ENCODE results near the gene SLC9A8.

The SLC9A8 gene

GRCh38 chr20:49787371-49788357 is 25.0 kb upstream of the SLC9A8 start:
- Histone ChIP-seq H3K36me3 (ENCODE audit: insufficient read depth, low read length) (no peaks in the 10 kb centered on the region), H3K4me3 (ENCODE audit: low read length) (no peak overlapping the region), H3K4me1 (ENCODE audit: insufficient read depth, low read length) (no peaks in the 10 kb centered on the region), H3K9me3 (ENCODE audit: insufficient read depth, low read depth, low read length) (no peaks in the 10 kb centered on the region), H3K9ac (ENCODE audit: low read depth, low read length) (no peak overlapping the region), H3K27me3 (ENCODE audit: insufficient read depth, low read length) (no peaks in the 10 kb centered on the region), H3K27ac (ENCODE audit: low read depth, low read length) (no peak overlapping the region)
- WGBS: 94% methylated on average over 9 of the region's 9 CpGs

- Histone ChIP-seq H3K9ac (ENCODE audit: low read depth, low read length) (no peak overlapping the region), H3K27ac (ENCODE audit: low read depth, low read length) (no peak overlapping the region), H3K4me1 (ENCODE audit: insufficient read depth, low read length) (no peaks in the 10 kb centered on the region), H3K27me3 (ENCODE audit: insufficient read depth, low read length) (no peaks in the 10 kb centered on the region), H3K36me3 (ENCODE audit: insufficient read depth, low read length) (no peaks in the 10 kb centered on the region), H3K4me3 (ENCODE audit: low read length) (no peak overlapping the region), H3K9me3 (ENCODE audit: insufficient read depth, low read depth, low read length) (no peaks in the 10 kb centered on the region)
- WGBS: 75% methylated on average over 9 of the region's 9 CpGs
Observed at GRCh38 chr20:49790077-49790798, 22.4 kb upstream of the SLC9A8 start.

DNA sequence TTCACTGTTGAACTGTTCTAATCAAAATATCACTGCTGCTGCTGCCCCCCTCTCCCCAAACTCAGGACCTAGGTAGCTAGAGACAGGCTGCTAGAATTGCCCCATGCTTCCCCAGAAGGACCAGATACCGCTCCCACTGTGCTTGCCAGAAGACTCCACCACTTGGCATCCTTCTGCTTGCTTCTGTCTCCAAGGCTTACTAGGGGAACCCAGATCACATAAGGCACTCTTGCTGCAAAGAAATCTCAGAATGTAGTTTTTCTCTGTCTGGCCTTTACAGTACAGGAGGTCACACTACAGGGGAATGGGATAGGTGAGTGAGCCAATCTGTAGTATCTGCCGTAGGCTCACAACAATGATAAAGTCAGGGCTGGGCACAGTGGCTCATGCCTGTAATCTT is 21.5 kb upstream of the SLC9A8 start:
- no peaks in the 10 kb centered on the region for H3K36me3 ChIP-seq (ENCODE audit: insufficient read depth, low read length)
- H3K4me1 ChIP-seq (ENCODE audit: insufficient read depth, low read length): no peaks in the 10 kb centered on the region
- no peak overlapping the region for H3K4me3 ChIP-seq (ENCODE audit: low read length)
- H3K27ac ChIP-seq (ENCODE audit: low read depth, low read length): no peak overlapping the region
- no peak overlapping the region for H3K9ac ChIP-seq (ENCODE audit: low read depth, low read length)
- WGBS: 90% methylated on average over 1 of the region's 2 CpGs
- no peaks in the 10 kb centered on the region for H3K9me3 ChIP-seq (ENCODE audit: insufficient read depth, low read depth, low read length)
- no peaks in the 10 kb centered on the region for H3K27me3 ChIP-seq (ENCODE audit: insufficient read depth, low read length)

DNA sequence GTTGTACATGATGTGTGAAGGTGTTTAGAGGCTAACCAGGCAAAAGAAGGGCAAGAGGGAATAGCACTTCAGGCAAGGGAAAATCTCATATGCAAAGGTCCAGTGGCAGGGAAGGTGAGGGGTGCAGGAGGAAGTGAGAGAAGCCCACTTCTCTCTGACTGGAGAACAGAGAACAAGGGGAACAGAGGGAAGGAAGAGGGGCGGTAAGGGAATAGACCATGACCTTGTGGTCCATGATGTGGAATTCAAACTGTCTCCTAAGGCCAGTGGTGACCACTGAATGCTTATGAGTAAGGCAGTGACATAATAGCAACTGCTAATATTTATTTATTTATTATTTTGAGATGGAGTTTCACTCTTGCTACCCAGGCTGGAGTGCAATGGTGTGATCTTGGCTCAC is 20.6 kb upstream of the SLC9A8 start:
- no peak overlapping the region for H3K4me3 ChIP-seq (ENCODE audit: low read length)
- no peak overlapping the region for H3K9ac ChIP-seq (ENCODE audit: low read depth, low read length)
- H3K4me1 ChIP-seq (ENCODE audit: insufficient read depth, low read length): no peaks in the 10 kb centered on the region
- H3K27ac ChIP-seq (ENCODE audit: low read depth, low read length): no peak overlapping the region
- 94% methylated on average over 1 of the region's 1 CpG for WGBS
- H3K27me3 ChIP-seq (ENCODE audit: insufficient read depth, low read length): no peaks in the 10 kb centered on the region
- H3K9me3 ChIP-seq (ENCODE audit: insufficient read depth, low read depth, low read length): no peaks in the 10 kb centered on the region
- H3K36me3 ChIP-seq (ENCODE audit: insufficient read depth, low read length): no peaks in the 10 kb centered on the region

DNA sequence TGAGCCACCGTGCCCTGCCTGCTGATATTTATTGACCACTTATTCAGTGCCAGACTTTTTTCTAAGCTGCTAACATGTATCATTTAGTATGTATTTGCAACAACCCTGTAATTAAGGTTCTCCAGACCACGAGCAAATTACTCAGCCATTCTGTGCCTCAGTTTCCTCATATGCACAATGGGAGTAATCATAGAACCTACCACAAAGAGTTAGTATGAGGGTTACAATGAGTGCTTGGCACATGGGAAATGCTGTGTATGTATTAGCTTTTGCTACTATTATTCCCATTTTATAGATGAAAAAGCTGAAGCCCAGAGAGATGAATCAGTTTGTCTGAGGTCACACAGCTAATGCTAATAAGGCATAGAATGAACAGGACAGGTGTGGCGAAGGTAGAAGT is 20.0 kb upstream of the SLC9A8 start:
- no peak overlapping the region for H3K27ac ChIP-seq (ENCODE audit: low read depth, low read length)
- WGBS: 84% methylated on average over 3 of the region's 3 CpGs
- no peak overlapping the region for H3K4me3 ChIP-seq (ENCODE audit: low read length)
- H3K27me3 ChIP-seq (ENCODE audit: insufficient read depth, low read length): no peaks in the 10 kb centered on the region
- H3K36me3 ChIP-seq (ENCODE audit: insufficient read depth, low read length): no peaks in the 10 kb centered on the region
- no peaks in the 10 kb centered on the region for H3K9me3 ChIP-seq (ENCODE audit: insufficient read depth, low read depth, low read length)
- no peak overlapping the region for H3K9ac ChIP-seq (ENCODE audit: low read depth, low read length)
- no peaks in the 10 kb centered on the region for H3K4me1 ChIP-seq (ENCODE audit: insufficient read depth, low read length)

GRCh38 chr20:49794336-49795134 is 18.1 kb upstream of the SLC9A8 start:
- H3K36me3 ChIP-seq (ENCODE audit: insufficient read depth, low read length): no peaks in the 10 kb centered on the region
- H3K27me3 ChIP-seq (ENCODE audit: insufficient read depth, low read length): no peaks in the 10 kb centered on the region
- no peak overlapping the region for H3K9ac ChIP-seq (ENCODE audit: low read depth, low read length)
- WGBS: 92% methylated on average over 10 of the region's 10 CpGs
- no peak overlapping the region for H3K27ac ChIP-seq (ENCODE audit: low read depth, low read length)
- H3K9me3 ChIP-seq (ENCODE audit: insufficient read depth, low read depth, low read length): no peaks in the 10 kb centered on the region
- no peaks in the 10 kb centered on the region for H3K4me1 ChIP-seq (ENCODE audit: insufficient read depth, low read length)
- H3K4me3 ChIP-seq (ENCODE audit: low read length): no peak overlapping the region

- 93% methylated on average over 2 of the region's 2 CpGs for WGBS
- Histone ChIP-seq H3K4me1 (ENCODE audit: insufficient read depth, low read length) (no peaks in the 10 kb centered on the region), H3K4me3 (ENCODE audit: low read length) (no peak overlapping the region), H3K27me3 (ENCODE audit: insufficient read depth, low read length) (no peaks in the 10 kb centered on the region), H3K36me3 (ENCODE audit: insufficient read depth, low read length) (no peaks in the 10 kb centered on the region), H3K9ac (ENCODE audit: low read depth, low read length) (no peak overlapping the region), H3K9me3 (ENCODE audit: insufficient read depth, low read depth, low read length) (no peaks in the 10 kb centered on the region), H3K27ac (ENCODE audit: low read depth, low read length) (no peak overlapping the region)
Observed at GRCh38 chr20:49795135-49795424, 17.5 kb upstream of the SLC9A8 start.

DNA sequence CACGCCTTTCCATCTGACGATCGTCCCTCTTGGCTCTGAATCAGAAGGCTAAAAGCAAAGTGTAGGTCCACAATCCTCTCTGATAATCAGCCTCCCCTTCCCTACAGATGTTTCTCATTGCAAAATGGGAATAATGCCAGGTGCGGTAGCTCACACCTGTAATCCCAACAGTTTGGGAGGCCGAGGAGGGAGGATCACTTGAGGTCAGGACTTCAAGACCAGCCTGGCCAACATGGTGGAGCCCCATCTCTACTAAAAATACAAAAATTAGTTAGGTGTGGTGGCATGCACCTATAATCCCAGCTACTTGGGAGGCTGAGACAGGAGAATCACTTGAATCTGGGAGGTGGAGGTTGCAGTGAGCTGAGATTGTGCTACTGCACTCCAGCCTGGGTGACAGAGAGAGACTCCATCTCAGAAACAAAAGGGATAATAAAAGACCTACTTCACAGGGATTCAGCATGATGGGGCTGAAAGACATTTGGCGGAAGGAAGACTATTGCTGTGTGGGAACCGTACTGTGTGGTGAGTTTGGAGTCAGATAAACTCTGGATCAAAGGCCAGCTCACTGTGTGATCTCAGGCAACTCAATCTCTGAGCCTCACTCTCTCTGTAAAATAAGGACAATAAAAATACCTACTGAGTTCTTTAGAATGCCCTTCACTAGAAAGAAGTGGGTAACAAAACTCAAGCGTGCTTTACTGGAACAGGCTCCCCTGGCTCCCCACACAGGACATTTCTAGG is 15.9 kb upstream of the SLC9A8 start:
- no peaks in the 10 kb centered on the region for H3K36me3 ChIP-seq (ENCODE audit: insufficient read depth, low read length)
- H3K9me3 ChIP-seq (ENCODE audit: insufficient read depth, low read depth, low read length): no peaks in the 10 kb centered on the region
- H3K27me3 ChIP-seq (ENCODE audit: insufficient read depth, low read length): no peaks in the 10 kb centered on the region
- no peak overlapping the region for H3K4me3 ChIP-seq (ENCODE audit: low read length)
- no peak overlapping the region for H3K27ac ChIP-seq (ENCODE audit: low read depth, low read length)
- no peak overlapping the region for H3K9ac ChIP-seq (ENCODE audit: low read depth, low read length)
- WGBS: 90% methylated on average over 8 of the region's 8 CpGs
- no peaks in the 10 kb centered on the region for H3K4me1 ChIP-seq (ENCODE audit: insufficient read depth, low read length)

DNA sequence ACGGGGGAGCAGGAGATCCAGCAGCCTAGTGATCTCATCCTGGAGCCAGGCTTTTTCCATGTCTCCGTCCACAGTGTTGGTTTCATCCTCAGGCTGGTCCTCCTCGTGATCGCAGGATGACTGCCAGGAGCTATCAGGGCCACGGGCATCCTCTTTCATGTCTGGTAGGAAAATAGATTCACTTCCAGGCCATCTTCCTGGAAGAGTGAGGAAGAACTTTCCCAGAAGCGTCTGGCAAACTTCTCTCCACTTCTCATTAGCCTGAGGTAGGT is 15.3 kb upstream of the SLC9A8 start:
- Histone ChIP-seq H3K9me3 (ENCODE audit: insufficient read depth, low read depth, low read length) (no peaks in the 10 kb centered on the region), H3K27ac (ENCODE audit: low read depth, low read length) (no peak overlapping the region), H3K27me3 (ENCODE audit: insufficient read depth, low read length) (no peaks in the 10 kb centered on the region), H3K4me3 (ENCODE audit: low read length) (no peak overlapping the region), H3K4me1 (ENCODE audit: insufficient read depth, low read length) (no peaks in the 10 kb centered on the region), H3K9ac (ENCODE audit: low read depth, low read length) (no peak overlapping the region), H3K36me3 (ENCODE audit: insufficient read depth, low read length) (no peaks in the 10 kb centered on the region)
- 89% methylated on average over 6 of the region's 6 CpGs for WGBS

DNA sequence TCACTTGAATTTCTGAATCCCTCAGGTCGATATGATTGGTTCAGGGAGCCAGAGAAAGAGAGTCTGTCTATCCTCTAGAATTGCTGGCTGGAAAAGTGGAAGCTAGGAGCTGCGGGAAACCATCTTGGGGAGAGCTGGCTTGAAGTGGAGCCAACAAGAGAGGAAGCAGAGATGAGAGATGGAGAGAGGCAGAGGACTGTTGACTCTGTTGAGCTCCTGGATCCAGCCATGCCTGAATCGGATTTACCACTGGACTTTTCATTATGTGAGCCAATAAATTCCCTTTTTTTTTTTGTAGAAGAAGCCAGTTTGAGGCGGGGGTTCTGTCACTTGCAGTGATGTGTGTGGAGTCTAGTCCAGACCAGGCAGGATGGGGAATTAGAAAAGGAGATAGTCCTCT is 13.9 kb upstream of the SLC9A8 start:
- Histone ChIP-seq H3K27ac (ENCODE audit: low read depth, low read length) (no peak overlapping the region), H3K36me3 (ENCODE audit: insufficient read depth, low read length) (no peaks in the 10 kb centered on the region), H3K9me3 (ENCODE audit: insufficient read depth, low read depth, low read length) (no peaks in the 10 kb centered on the region), H3K27me3 (ENCODE audit: insufficient read depth, low read length) (no peaks in the 10 kb centered on the region), H3K4me1 (ENCODE audit: insufficient read depth, low read length) (no peaks in the 10 kb centered on the region), H3K9ac (ENCODE audit: low read depth, low read length) (no peak overlapping the region), H3K4me3 (ENCODE audit: low read length) (no peak overlapping the region)
- WGBS: 93% methylated on average over 4 of the region's 4 CpGs

GRCh38 chr20:49799698-49800097 is 12.9 kb upstream of the SLC9A8 start:
- no peak overlapping the region for H3K27ac ChIP-seq (ENCODE audit: low read depth, low read length)
- no peaks in the 10 kb centered on the region for H3K27me3 ChIP-seq (ENCODE audit: insufficient read depth, low read length)
- no peak overlapping the region for H3K9ac ChIP-seq (ENCODE audit: low read depth, low read length)
- no peaks in the 10 kb centered on the region for H3K9me3 ChIP-seq (ENCODE audit: insufficient read depth, low read depth, low read length)
- 96% methylated on average over 7 of the region's 8 CpGs for WGBS
- no peaks in the 10 kb centered on the region for H3K36me3 ChIP-seq (ENCODE audit: insufficient read depth, low read length)
- no peaks in the 10 kb centered on the region for H3K4me1 ChIP-seq (ENCODE audit: insufficient read depth, low read length)
- no peak overlapping the region for H3K4me3 ChIP-seq (ENCODE audit: low read length)

All from HUES64 (cell line).